A673 (cell line): ENCODE data around the gene GAMT. TPM values are rescaled to one million over a fixed set of nuclear protein-coding genes. Genes with fewer than 3 reads are reported as not detected.
A peak's percentile ranks its signal among the peaks of the same experiment; 100 is the strongest.

Experiments used
- BruUV-seq: library from RNA; stranded (reverse); fragments of 400-500 nt; replicated peaks from 2 replicates; lab custom pipeline; 2021; lab: Mats Ljungman, UMichigan
- CTCF ChIA-PET: fragments of 300-600 bp; sonication (Branson Sonifier 250); formaldehyde crosslinking; loops from one replicate; lab custom pipeline; 2022; ENCODE audit warnings: antibody characterized with exemption; lab: Charles Lee
- POLR2A ChIA-PET: fragments of 300-600 bp; sonication (Branson Sonifier 250); formaldehyde crosslinking; loops from one replicate; lab custom pipeline; 2022; ENCODE audit warnings: antibody characterized with exemption; ENCODE audit not compliant: low non-redundant PET; lab: Charles Lee
- DNase-seq: peaks from one replicate; pipeline ENCODE4 v3.0.0-alpha.2; 2015; ENCODE audit warnings: low spot score
- H3K27ac ChIP-seq: fragments of 200-600 bp; sonication (generic); 2 replicates; pipeline ENCODE4 v1.5.1; 2016; ENCODE audit warnings: mixed run types, low read depth, mild to moderate bottlenecking, mixed read lengths, antibody characterized with exemption, low read length; ENCODE audit not compliant: poor library complexity, severe bottlenecking
- H3K27me3 ChIP-seq: fragments of 200-600 bp; sonication (generic); replicated peaks from 2 replicates; pipeline ENCODE4 v1.6.1; 2017; ENCODE audit warnings: mixed run types, low read depth, mild to moderate bottlenecking, mixed read lengths, antibody characterized with exemption, low read length; ENCODE audit not compliant: insufficient read depth, poor library complexity
- H3K36me3 ChIP-seq: fragments of 200-600 bp; sonication (generic); 2 replicates; pipeline ENCODE4 v1.6.1; 2016; ENCODE audit warnings: mixed run types, mild to moderate bottlenecking, mixed read lengths, antibody characterized with exemption, low read length; ENCODE audit not compliant: insufficient read depth, poor library complexity, severe bottlenecking
- H3K4me1 ChIP-seq: fragments of 200-600 bp; sonication (generic); 2 replicates; pipeline ENCODE4 v1.6.1; 2017; ENCODE audit warnings: mixed run types, mild to moderate bottlenecking, mixed read lengths, antibody characterized with exemption, low read length; ENCODE audit not compliant: insufficient read depth, poor library complexity, severe bottlenecking
- H3K4me3 ChIP-seq: fragments of 200-600 bp; sonication (generic); 2 replicates; pipeline ENCODE4 v1.5.1; 2016; ENCODE audit warnings: low read depth, mixed run types, mild to moderate bottlenecking, mixed read lengths, low read length; ENCODE audit not compliant: poor library complexity, severe bottlenecking
- H3K9me3 ChIP-seq: fragments of 200-600 bp; sonication (generic); 2 replicates; pipeline ENCODE4 v1.6.1; 2016; ENCODE audit warnings: mixed run types, low read depth, mild to moderate bottlenecking, mixed read lengths, antibody characterized with exemption, low read length; ENCODE audit not compliant: poor library complexity, severe bottlenecking
- EZH2 ChIP-seq: fragments of 200-600 bp; sonication (generic); IDR thresholded peaks from 2 replicates; pipeline ENCODE4 v1.6.1; 2017; ENCODE audit warnings: borderline replicate concordance, low read depth, mild to moderate bottlenecking, mixed read lengths, antibody characterized with exemption, low read length; ENCODE audit not compliant: poor library complexity, severe bottlenecking
- intact Hi-C: fragments of 100-400 bp; cut with micrococcal nuclease; formaldehyde crosslinking; loops from one replicate; pipeline ENCODE4 v1.10.0; 2022; ENCODE audit not compliant: unreplicated experiment
- total RNA-seq: library from RNA; stranded (reverse); gene quantifications from 2 replicates; pipeline ENCODE4 v1.2.3, GENCODE V29; 2021
- TF ChIP-seq, protein P1 (sequence below): fragments of 300-800, 200-600 bp; sonication (generic); conservative IDR thresholded peaks from 2 replicates; pipeline ENCODE4 v1.5.1; 2017; ENCODE audit warnings: low read depth, mild to moderate bottlenecking, antibody characterized with exemption, low read length, moderate library complexity, mixed read lengths

The GAMT gene
- total RNA-seq, 1 experiment from 2014 or later, result 18.8 TPM

GRCh38 chr19:1373042-1373533 lies 28.3 kb downstream of the GAMT start:
- no peak for DNase-seq
- H3K4me3 ChIP-seq, result no peak overlapping the region
- ChIA-PET CTCF (no interaction called here), POLR2A (no interaction called here)
- H3K9me3 ChIP-seq, result no peaks in the 10 kb centered on the region
- peak overlapping the region; percentile 63 for H3K27ac ChIP-seq
- H3K27me3 ChIP-seq, result no peaks in the 10 kb centered on the region
- H3K36me3 ChIP-seq, result peaks cover 46% of the 10 kb centered on the region
- H3K4me1 ChIP-seq, result peaks cover 5% of the 10 kb centered on the region
- TF ChIP-seq, protein P1, sequence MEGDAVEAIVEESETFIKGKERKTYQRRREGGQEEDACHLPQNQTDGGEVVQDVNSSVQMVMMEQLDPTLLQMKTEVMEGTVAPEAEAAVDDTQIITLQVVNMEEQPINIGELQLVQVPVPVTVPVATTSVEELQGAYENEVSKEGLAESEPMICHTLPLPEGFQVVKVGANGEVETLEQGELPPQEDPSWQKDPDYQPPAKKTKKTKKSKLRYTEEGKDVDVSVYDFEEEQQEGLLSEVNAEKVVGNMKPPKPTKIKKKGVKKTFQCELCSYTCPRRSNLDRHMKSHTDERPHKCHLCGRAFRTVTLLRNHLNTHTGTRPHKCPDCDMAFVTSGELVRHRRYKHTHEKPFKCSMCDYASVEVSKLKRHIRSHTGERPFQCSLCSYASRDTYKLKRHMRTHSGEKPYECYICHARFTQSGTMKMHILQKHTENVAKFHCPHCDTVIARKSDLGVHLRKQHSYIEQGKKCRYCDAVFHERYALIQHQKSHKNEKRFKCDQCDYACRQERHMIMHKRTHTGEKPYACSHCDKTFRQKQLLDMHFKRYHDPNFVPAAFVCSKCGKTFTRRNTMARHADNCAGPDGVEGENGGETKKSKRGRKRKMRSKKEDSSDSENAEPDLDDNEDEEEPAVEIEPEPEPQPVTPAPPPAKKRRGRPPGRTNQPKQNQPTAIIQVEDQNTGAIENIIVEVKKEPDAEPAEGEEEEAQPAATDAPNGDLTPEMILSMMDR, result no peak
- TF ChIP-seq EZH2, result no peak
- BruUV-seq, result no TSS peak
- intact Hi-C loops, result no loop called here

- no peak for TF ChIP-seq EZH2
- TF ChIP-seq, protein P1, result no peak
- H3K36me3 ChIP-seq, result peaks cover 65% of the 10 kb centered on the region
These were observed 30.6 kb downstream of the GAMT start for GRCh38 chr19:1370579-1371361.

GRCh38 chr19:1369214-1369805 lies 32.0 kb downstream of the GAMT start:
- Histone ChIP-seq H3K36me3 (peaks cover 65% of the 10 kb centered on the region), H3K27me3 (no peaks in the 10 kb centered on the region), H3K4me1 (peaks cover 5% of the 10 kb centered on the region), H3K27ac (no peak overlapping the region), H3K4me3 (no peak overlapping the region), H3K9me3 (no peaks in the 10 kb centered on the region)
- BruUV-seq, result no TSS peak
- no peak for DNase-seq
- CTCF ChIA-PET, result no interaction called here
- intact Hi-C loops, result no loop called here
- TF ChIP-seq, protein P1, result no peak
- TF ChIP-seq EZH2, result no peak
- POLR2A ChIA-PET, result no interaction called here

More at GRCh38 chr19:1370579-1371361, 30.6 kb downstream of the GAMT start:
- H3K27ac ChIP-seq, result no peak overlapping the region
- no peak overlapping the region for H3K4me3 ChIP-seq
- DNase-seq, result no peak
- ChIA-PET CTCF (no interaction called here), POLR2A (no interaction called here)
- H3K27me3 ChIP-seq, result no peaks in the 10 kb centered on the region
- H3K9me3 ChIP-seq, result no peaks in the 10 kb centered on the region
- intact Hi-C loops, result no loop called here
- no TSS peak for BruUV-seq
- H3K4me1 ChIP-seq, result peaks cover 5% of the 10 kb centered on the region
